ENCODE measurements around the gene CADPS2.

Gene CADPS2

DNA sequence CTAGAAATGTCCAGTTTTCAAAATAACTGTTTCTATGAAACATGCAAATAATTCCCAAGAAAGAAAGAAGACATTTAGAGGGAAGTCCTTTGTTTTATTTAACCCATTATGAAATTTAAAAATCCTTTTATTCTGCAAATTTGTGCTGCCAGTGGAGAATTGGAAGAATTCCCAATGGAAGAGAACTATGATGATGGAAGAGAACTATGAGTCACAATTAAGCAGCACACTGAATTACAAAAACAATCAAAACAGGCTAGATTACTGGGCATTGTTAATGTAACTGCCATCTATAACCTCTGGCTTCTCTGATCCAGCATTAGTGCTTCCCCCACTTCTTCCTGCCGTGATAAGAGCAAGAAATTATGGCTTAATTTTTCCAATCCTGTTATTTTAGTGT, 455.6 kb downstream of the CADPS2 start:
- DNase-seq = no peak

DNA sequence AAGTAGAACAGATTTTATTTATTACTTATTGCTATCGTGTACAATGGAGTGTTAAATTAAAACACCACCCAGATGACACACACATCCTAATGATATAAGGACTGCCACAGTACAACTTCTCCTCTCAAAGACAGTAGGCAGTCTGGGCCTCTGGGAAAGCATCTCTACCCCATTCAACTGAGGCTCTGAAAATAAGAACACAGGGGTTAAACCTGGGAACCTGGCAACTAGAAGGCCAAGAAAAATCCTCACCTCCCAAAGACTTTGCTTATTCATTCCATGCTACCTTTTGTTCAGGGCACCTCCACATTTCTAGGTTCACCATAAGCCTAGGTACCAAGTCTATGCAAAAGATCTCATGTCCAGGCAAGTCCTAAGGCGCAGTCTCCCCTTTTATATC, 456.3 kb downstream of the CADPS2 start:
- DNase-seq = no peak

GRCh38 chr7:122425731-122426130, 460.5 kb downstream of the CADPS2 start:
- no peak for DNase-seq

DNA sequence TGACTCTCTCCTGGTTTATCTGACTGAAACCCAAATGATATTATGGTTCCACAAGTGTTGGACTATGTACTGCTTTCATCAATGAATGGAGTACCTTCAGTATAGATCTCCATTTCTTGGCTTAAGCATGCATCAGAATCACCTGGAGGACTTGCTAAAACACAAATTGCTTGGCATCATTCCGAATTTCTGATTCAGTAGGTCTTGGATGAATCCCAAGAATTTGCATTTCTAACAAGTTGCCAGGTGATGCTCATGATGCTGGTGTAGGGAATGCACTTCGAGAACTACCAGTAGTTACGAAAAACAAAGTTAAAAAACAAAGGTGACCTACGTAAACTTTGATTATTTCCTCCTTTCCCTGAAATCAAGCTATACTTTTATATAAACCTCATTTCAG, 462.7 kb downstream of the CADPS2 start:
- no peak for DNase-seq

DNA sequence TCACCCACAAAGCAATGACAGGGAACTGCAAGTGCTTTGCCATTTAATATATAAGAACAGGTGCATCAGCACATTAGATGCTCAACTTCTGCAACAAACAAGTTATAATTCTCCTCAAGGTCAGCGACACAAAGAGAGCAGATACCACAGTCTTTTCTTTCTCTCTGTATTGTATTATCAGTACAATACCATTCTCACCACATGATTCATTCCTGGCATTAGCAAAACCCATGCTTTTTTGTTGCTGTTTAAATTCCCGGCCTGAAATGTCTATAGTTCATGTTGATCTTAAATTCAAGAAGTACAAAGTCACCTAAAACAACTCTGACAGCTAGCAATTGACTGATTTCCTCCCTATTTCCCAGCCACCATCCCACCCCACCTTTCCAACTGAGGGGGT, 469.9 kb downstream of the CADPS2 start:
- no peak for DNase-seq

GRCh38 chr7:122415510-122415909, 470.8 kb downstream of the CADPS2 start:
- no peak for DNase-seq

DNA sequence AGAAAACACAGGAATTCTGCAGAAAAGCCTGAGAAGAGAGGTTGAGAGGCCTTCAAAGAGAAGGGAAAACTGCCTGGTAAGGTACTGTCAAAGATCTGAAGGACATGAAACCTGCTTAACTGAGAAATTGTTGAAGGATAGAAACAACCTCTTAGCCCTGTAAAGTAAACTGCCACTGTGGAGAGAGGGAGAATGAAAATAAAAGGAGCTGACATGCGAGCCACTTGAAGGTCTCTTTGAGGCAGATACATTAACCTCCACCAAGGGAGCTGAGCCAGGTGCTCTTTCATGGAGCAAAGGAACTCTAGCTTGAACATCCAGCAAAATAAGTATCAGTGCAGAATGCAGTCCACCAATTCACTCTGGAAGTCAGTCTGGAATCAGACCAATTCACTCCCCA, 472.9 kb downstream of the CADPS2 start:
- no peak for DNase-seq

DNA sequence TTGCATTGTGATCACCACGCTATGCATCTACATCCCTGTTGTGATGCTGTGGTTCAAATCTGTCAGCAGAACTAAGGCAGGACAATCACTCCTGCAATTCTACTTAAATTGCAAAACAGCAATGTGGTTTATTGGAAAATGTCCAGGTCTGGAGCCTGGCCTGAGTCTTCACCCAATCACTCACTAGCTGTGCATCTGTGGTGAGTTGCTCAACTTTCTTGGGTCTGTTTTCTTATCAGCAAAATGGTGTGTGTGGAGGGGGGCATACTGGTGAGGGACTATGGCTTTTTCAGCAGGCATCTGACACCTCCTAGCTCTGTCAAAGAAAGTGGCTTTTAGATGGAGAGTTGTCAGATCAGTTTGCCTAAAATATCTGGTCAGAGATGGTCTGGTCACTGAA, 473.4 kb downstream of the CADPS2 start:
- DNase-seq = no peak

DNA sequence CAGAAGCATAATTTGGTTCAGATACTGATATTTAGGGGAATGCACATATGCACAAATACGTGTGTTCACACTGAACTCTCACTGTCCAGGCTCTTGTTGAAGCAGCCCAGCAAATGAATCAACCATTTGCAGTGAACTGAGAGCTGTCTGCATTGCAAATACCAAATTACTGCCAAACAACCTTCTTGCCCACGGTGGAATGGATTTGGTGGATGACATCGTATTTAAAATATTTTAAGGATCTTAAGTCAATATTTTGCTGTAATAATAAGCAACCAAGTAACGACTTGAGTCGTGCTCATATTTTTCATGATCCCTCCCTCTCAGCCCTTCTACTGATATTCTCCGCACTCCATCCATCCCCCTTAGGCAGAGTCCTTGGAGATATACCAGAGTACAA, 473.8 kb downstream of the CADPS2 start:
- DNase-seq = no peak

- DNase-seq = no peak
Observed at GRCh38 chr7:122407195-122407594, 479.1 kb downstream of the CADPS2 start.

DNA sequence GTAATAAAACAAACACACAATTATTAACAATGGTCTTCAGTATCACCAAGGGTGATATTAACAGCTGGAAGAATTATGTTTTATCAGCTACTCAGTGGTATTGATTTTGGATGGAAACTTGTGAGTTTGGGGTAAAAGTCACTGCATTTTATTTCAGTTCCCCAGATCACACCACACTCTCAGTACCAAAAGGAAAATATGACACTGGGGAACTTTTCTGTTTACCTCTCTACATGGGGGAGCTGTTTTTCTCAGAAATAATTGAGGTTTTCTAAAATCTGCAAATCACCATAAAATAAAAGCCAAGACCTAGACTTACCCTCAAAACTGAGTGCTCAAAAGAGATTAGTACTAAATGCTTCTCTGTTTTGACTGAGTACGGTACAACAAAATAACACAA, 483.1 kb downstream of the CADPS2 start:
- DNase-seq = no peak

GRCh38 chr7:122402235-122402634, 484.0 kb downstream of the CADPS2 start:
- DNase-seq = no peak

DNA sequence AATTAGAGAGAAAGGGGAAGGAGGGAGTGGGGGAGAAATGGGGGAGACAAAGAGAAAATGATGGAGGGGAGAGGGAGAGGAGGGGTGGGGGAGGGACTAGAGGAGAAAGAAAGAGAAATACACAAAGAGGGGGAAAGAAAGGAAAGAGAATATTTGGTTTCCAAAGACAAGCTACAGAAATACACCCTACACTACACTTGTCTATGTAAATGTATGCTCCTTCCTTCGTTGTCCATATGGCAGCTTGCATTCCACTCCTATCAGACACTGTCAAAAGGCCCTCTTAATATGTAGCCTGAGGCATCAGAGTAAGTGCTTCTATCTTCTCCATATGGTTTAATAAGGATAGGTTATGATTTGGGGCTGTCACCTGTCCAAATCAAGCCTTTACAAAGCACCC, 488.9 kb downstream of the CADPS2 start:
- no peak for DNase-seq

GRCh38 chr7:122394512-122394911, 491.7 kb downstream of the CADPS2 start:
- no peak for DNase-seq

GRCh38 chr7:122384528-122384927, 501.7 kb downstream of the CADPS2 start:
- no peak for DNase-seq

DNA sequence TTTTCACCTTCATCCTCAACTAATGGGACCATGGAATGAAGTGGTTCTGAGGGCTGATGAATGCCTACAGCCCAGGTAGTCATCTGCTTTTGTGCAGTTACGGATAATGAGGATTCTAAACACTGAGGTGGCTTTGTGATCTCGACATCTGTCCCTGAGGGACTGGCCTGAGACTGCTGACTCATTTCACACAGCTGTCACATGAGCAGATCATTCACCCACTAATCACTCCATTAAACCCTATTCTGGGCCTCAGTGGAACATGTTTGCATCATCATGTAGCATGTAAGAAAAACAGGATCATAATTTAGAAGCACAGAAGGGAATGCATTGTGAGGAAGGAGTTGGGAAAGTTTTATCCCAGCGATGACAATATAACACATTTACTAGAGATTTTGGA, 502.3 kb downstream of the CADPS2 start:
- DNase-seq = no peak

- DNase-seq = no peak
Observed at GRCh38 chr7:122380992-122381391, 505.3 kb downstream of the CADPS2 start.

DNA sequence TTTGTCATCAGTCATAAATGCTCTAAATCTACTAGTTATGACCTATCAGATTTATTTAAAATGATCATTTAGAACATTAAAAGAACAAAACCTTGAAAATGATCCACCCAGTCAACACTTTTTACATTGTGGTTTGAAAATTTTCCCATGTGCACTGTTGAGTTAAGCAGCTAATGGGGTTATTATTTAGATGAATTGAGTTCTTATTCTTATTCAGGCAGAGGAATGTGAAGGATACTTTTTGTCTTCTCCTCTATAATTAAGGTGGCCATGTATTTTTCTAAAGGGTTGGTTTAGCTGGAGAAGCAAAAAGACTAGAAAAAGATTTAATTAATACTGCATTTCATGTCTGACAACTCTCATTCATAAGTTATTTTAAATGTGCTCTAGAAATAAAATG, 506.8 kb downstream of the CADPS2 start:
- DNase-seq = no peak

DNA sequence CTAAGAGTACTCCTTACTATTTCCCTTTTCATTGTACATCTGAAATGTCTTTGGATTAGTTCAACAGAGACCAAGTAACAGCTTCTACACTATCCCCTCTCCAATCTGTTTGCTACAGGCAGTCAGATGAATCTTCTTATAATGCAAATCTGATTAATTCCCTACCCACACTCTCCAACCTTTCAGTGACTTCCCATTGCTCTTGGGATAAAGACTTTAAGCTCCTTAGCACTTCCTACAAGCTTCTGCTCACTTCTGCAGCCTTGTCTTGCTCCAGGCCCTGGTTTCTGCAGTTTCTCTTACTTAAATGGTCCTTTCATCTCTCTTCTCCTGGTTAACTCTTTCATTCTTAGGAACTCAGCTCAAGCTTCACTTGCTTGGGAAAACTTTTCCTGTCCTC, 516.5 kb downstream of the CADPS2 start:
- no peak for DNase-seq

- DNase-seq = no peak
Observed at GRCh38 chr7:122364761-122365280, 521.4 kb downstream of the CADPS2 start.

- DNase-seq = no peak
Observed at GRCh38 chr7:122363144-122363543, 523.1 kb downstream of the CADPS2 start.

DNA sequence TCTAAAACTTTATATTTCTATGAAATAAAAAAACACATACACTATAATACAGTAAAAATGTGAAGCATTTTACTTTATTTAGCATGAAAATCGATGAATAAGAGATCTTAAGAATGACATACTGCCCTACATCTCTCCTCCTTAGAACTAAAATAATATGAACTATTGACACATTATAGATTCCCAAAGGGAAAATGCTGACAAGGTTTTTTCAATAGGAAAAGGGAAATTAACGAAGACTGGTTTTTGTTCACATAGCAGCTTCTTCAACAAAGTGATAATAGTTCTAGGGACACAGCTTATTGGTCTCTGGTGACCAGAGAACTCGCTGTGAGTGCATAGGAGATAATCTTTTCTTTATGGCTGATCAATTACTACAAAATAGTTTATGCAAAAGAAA, 523.8 kb downstream of the CADPS2 start:
- no peak for DNase-seq

GRCh38 chr7:122354656-122355055, 531.6 kb downstream of the CADPS2 start:
- DNase-seq = no peak

- DNase-seq = no peak
Observed at GRCh38 chr7:122352454-122352853, 533.8 kb downstream of the CADPS2 start.

GRCh38 chr7:122350701-122351100, 535.6 kb downstream of the CADPS2 start:
- DNase-seq = no peak

DNA sequence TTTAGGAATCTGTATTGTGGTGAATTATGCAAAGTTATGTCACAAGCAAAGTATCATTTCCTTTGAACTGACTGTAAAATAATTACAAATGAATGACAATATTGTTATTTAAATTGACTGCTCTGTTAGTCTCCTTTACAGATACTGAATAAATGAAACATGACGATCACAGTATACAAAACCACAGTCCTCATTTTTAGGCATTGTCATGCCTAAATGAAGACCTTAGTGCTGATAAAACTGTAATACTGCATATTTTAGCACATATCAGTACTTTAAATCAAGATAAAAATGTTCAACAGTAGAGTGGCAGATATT, 542.0 kb downstream of the CADPS2 start:
- DNase-seq = no peak

Data from activated CD4-positive, alpha-beta T cell treated with anti-CD3 and anti-CD28 coated beads, Interleukin-2, amount 50 U/mL, for 16 hours (primary cell).